SK-MEL-5 (cell line): Measurements from ENCODE around the gene COL9A3. TPM values are rescaled to one million over a fixed set of nuclear protein-coding genes. Genes with fewer than 3 reads are reported as not detected.

Source experiments
- DNase-seq: peaks from one replicate; pipeline ENCODE4 v3.0.0-alpha.2; 2016; ENCODE audit warnings: low read depth, low spot score
- in situ Hi-C: cut with HindIII; loops from 2 replicates; pipeline ENCODE4 v1.10.0; 2016; ENCODE audit warnings: low sequenced_read_pairs, high pct_unique_total_duplicates, low pct_unique_long_range_greater_than_20kb
- polyA plus RNA-seq, 2 experiments: library from polyadenylated mRNA; depleted of rRNA; stranded (reverse); fragments of >200 nt; gene quantifications; 2 replicates each; pipeline ENCODE4 v1.2.3, GENCODE V29; 2015
- total RNA-seq: library from RNA; depleted of rRNA; stranded (reverse); fragments of >200 nt; shearing (Covaris generic); gene quantifications from 2 replicates; pipeline ENCODE4 v1.2.3, GENCODE V29; 2014; rRNA removed

COL9A3 gene
- 8.6 and 11.0 TPM in 2 replicates for total RNA-seq
- 32.5 and 39.8 TPM in 2 replicates for polyA plus RNA-seq (2015; cell fraction: cytosol; rRNA removed)
- polyA plus RNA-seq (2015; cell fraction: nucleus; rRNA removed) = 45.5 and 63.8 TPM in 2 replicates

DNA sequence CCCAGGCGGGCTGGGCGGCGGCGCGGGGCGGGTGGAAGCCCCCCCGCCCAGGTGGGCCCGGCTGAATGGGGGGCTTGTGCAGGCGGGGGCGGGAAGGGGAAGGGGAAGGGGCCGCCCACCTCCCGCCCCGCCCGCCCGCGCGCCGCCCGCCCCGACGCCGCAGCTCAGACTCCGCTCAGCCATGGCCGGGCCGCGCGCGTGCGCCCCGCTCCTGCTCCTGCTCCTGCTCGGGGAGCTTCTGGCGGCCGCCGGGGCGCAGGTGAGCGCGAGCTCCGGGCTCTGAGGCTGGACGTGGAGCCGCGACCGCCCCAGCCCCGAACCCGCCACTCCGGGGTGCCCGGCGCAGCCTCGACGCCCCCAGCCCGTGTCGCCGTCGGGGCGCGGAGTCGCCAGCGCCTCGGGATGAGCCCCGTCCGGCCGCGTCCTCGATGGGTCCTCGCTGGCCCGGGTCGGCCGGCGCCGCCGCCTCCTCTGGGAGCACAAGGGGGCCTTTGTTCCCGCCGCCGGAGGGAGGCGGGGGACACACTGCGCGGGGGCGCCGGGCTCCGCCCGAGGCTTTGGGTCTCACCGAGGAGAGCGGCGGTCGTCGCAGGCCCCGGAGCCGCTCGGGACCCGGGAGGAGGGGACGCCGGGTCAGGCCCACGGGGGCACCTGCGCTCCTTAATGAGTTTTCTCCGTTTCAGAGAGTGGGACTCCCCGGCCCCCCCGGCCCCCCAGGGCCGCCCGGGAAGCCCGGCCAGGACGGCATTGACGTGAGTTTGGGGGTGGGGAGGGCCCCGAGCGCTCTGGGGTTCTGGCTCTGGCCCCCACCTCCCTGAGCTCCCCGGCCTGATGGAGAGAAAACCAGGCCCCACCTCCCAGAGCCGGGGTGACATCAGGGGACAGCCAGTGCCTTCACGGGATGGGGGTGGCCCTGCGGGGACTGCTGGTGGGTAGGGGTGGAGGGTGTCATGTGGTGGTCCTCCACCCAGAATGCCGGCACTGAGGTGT, at the start of gene COL9A3:
Gene COL9A3 (plus strand): TSS at position 167 of the 990 bp plus-strand sequence. CDS start 15 bp downstream, at position 182.
- in situ Hi-C loops = no loop called here
- peak; percentile 42 for DNase-seq

DNA sequence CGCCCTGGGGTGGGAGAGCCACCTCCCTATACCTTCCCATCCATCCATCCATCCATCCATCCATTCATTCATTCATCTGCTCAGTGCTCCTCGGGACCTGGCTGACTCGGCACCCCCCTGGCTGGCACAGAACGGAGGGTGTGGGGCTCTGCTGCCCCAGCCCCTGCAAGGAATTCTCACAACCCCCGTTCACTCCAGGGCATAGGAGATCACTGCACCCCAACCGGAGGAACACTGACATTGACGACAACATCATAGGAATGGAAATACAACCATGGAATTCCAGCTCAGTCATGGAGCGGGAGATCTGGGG, 48.7 kb upstream of the COL9A3 start:
- DNase-seq = no peak
- in situ Hi-C loops = no loop called here

DNA sequence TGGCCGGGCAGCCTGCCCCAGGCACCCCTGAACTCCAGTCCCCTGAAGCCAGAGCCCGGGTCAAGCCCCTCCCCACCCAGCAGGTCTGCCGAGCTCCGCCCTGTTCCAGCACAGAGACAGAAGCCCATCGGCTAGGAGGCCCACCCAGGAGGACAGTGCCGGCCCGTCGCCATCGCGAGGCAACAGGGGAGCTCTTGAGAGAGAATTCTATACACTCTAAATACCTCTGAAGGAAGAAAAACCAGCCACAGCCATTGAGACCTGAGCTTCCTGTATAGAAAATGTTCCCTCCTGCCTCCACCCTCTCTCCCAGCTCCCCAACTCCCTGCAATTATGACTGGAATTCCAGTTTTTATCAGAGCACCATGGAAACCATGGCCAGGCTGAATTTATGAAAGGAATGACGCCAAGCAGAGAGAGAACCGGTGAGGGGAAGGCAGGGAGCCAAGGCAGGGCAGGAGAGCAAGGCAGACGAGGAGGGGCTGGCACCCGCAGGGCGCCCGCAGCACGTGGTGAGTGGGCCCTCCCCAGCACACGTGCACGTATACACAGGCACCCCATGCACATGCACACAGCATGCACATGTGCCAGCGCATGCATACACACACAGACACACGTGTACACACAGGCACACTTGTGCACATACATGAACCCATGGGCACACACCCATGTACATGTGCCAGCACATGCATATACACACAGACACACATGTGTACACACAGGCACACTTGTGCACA, 48.1 kb upstream of the COL9A3 start:
- no peak for DNase-seq
- in situ Hi-C loops = no loop called here

DNA sequence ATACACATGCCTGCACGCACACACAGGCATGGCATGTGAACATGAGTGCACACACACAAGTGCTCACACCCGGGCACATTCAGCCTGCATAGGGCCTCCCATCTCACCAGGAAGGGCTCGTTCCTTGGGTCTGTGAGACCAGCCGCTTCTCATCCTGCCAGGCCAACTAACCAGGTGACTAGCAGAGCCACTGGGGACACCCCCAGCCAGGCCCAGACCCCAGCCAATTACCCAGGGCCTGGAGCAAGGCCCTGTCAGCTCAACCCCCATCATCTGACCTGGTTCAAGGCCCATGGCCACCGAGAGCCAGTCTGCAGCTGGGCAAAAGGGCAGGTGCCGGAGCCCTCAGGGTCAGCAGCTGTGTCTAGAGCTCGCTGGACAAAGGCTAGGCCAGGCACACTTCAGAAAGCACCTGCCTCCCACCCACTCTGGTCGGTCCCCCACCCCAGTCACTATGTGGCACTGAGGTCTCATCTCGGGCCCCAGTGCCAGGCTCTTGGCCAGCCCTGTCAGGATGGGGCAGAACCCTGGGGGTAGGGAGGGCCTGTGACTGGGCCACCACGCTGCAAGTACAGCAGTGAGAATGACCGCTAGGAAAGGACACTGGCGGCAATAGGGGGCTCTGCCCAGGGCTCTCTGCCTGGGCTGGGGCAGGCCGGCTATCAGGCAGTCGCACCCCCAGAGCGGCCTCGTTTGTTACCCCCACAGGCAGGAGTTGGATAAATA, 47.3 kb upstream of the COL9A3 start:
- in situ Hi-C loops = no loop called here
- DNase-seq = no peak

- in situ Hi-C loops = no loop called here
- DNase-seq = no peak
Observed at GRCh38 chr20:62770111-62770910, 46.5 kb upstream of the COL9A3 start.

- DNase-seq = no peak
- in situ Hi-C loops = no loop called here
Observed at GRCh38 chr20:62770916-62771315, 45.9 kb upstream of the COL9A3 start.

- no peak for DNase-seq
- in situ Hi-C loops = no loop called here
Observed at GRCh38 chr20:62771396-62772102, 45.3 kb upstream of the COL9A3 start.

DNA sequence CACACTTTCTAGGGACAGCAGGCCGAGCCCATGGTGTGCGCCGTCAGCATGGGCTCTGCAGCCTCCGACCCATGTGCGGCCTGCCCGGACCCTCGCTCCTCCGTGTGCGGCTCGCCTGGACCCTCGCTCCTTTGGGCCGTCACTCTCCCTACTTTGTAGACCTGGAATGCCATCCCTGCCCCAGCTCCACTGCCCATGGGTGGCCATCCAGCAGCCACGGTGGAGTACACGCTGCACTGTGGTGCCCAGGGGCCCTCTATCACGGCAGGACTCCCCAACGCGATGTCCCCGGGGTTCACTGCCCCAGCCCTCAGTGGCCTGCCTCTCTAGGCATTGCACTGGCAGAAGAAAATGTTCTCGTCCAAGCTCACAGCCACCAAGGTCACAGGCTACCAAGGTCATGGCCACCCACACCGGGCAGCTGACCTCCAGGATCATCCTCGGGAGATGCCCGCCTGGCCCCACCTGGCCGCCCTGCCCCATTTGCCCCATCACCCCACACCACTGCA, 44.7 kb upstream of the COL9A3 start:
- no peak for DNase-seq
- in situ Hi-C loops = no loop called here

DNA sequence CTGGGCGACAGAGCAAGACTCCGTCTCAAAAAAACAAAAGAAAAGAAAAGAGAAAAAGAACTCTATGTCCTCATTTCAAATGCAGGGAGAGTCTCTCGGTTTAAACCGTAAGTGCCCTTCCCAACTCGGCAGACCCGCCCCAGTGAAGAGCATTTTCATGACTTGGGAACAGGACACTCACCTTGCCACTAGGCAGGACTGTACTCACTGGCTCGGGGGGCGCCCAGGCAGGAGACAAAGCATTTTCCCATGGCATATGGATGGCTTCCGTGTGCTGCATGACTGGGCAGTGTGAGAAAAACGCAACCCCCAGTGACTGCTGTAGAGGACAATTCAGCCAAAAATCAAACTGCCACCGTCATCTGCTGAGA, 44.2 kb upstream of the COL9A3 start:
- in situ Hi-C loops = no loop called here
- no peak for DNase-seq

- peak; percentile 37 for DNase-seq
- in situ Hi-C loops = no loop called here
Observed at GRCh38 chr20:62772990-62773844, 43.6 kb upstream of the COL9A3 start.

DNA sequence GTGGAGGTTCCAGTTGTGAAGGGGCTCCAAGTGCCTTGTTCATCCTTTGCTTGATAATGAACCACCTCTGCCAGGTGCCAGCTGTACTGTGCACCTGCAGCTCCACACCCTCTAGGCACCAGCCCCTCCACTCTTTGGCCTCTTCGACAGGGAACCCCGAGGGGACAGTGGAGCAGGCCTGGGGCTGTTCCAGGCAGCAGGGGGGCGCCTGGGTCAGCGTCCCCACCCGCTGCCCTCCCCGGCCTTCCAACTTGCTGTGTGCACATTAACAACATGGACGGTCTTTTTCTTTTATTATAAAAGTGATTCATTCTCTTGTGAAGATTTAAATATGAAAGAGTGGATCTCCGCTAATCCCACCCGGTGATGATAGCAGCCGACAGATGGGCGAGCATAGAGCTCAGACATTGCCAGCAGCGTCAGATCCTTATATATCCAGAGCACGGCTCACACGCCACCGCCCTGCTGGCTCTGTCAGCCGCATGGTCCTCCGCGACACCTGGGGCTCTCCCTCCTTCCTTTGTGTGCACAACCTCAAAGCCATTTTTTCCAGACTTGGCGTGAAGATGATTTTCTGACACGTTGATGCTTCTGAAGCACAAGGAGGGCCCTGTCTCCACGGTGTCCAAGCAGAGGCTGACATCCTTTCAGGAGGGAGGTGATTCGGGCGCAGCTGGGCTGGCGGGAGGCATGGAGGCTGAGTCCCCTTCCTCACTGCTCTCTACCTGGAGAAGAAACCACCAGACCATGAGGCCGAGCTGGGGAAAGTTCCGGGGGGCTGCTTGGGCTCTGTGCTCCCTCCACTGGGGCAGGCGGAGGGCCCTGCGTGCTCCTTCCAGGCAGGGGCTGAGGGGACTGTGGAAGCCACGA, 42.8 kb upstream of the COL9A3 start:
- no peak for DNase-seq
- in situ Hi-C loops = no loop called here

GRCh38 chr20:62774762-62775161, 42.1 kb upstream of the COL9A3 start:
- DNase-seq = no peak
- in situ Hi-C loops = no loop called here

GRCh38 chr20:62775206-62775605, 41.6 kb upstream of the COL9A3 start:
- in situ Hi-C loops = no loop called here
- no peak for DNase-seq

GRCh38 chr20:62776035-62776691, 40.7 kb upstream of the COL9A3 start:
- no peak for DNase-seq
- in situ Hi-C loops = no loop called here
